ENCODE results near the gene IKZF5.
A peak's percentile ranks its signal among the peaks of the same experiment; 100 is the strongest.

Gene IKZF5

DNA sequence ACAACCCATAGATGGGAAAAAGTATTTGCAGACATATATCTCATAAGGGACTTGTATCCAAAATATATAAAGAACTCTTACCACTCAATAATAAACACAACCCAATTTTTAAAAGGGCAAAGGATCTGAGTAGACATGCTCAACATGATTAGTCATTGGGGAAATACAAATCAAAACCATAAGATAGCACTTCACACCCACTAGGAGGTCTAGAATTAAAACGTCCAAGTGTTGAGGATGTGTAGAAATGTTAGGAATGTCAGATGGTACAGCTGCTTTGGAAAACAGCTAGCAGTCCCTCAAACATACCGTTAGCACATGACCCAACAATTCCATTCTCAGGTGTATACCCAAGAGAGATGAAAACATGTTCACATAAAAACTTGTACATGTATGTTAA, 20.1 kb downstream of the IKZF5 start:
- TF ChIP-seq, protein P1, sequence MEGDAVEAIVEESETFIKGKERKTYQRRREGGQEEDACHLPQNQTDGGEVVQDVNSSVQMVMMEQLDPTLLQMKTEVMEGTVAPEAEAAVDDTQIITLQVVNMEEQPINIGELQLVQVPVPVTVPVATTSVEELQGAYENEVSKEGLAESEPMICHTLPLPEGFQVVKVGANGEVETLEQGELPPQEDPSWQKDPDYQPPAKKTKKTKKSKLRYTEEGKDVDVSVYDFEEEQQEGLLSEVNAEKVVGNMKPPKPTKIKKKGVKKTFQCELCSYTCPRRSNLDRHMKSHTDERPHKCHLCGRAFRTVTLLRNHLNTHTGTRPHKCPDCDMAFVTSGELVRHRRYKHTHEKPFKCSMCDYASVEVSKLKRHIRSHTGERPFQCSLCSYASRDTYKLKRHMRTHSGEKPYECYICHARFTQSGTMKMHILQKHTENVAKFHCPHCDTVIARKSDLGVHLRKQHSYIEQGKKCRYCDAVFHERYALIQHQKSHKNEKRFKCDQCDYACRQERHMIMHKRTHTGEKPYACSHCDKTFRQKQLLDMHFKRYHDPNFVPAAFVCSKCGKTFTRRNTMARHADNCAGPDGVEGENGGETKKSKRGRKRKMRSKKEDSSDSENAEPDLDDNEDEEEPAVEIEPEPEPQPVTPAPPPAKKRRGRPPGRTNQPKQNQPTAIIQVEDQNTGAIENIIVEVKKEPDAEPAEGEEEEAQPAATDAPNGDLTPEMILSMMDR (IDR thresholded peaks at IDR 0.05; ENCODE audit: low read depth, low read length) = no peak
- DNase-seq (ENCODE audit: low read depth in 2 of 2) = no peak
- H3K4me3 ChIP-seq (replicated peaks in 1 of 2; ENCODE audit: low read depth in 2 of 2, low read length in 2 of 2) = no peak overlapping the region

DNA sequence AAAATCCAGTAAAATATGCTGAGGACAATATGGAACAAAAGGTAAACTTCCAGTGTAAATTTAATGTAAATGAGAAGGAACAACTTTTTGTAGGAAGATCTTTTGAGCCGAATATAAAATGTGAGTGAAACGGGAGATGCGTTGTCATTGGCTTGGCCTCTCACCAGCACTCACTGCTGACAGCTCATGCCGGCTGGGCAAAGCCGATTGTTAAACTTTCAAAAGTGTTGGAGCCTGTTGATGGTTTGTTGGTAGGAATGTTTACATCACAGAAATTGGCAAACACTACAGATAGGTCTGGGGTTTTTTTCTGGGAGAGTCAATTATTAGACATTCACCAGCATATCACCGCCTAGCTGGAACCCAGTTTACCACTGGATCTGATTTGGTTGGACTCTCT, 22.3 kb downstream of the IKZF5 start:
- TF ChIP-seq, protein P1 (IDR thresholded peaks at IDR 0.05; ENCODE audit: low read depth, low read length) = no peak
- H3K4me3 ChIP-seq (replicated peaks in 1 of 2; ENCODE audit: low read depth in 2 of 2, low read length in 2 of 2) = no peak overlapping the region
- DNase-seq (ENCODE audit: low read depth in 2 of 2) = no peak

DNA sequence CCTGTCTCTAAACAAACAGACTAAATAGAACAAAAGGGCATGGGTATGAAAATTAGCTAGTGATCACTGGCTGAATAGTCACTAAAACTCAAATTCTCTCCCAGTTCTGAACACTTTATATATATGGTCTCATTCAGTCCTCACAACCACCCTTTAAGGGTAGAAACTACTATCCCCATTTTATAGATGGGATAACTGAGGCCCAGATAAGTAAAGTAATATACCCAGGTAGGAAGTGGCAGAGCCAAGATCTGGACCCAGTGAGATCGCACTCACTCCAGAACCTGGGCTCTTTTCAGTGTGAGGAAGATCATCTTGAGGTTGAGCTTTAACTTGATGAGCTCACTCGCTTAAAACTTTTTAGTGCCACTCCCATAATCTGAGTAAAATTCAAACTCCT, 23.9 kb downstream of the IKZF5 start:
- no peak for DNase-seq (ENCODE audit: low read depth in 2 of 2)
- H3K4me3 ChIP-seq (replicated peaks in 1 of 2; ENCODE audit: low read depth in 2 of 2, low read length in 2 of 2) = no peak overlapping the region
- TF ChIP-seq, protein P1 (IDR thresholded peaks at IDR 0.05; ENCODE audit: low read depth, low read length) = no peak

DNA sequence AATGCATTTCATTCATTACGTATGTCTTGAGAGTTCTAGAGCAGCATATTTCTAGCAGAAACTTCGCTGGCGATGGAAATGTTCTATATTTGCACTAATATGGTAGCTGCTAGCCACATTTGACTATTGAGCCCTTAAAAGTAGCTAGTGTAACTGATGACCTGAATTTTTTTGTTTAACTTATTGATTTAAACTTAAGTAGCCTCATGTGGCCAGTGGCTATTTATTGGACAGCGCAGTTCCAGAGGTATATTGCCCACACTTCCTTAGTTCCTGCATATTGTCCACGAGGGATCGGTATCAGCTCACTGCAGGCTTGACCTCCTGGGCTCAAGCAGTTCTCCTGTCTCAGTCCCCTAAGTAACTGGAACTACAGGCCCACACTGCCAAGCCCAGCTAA, 24.7 kb downstream of the IKZF5 start:
- TF ChIP-seq, protein P1 (IDR thresholded peaks at IDR 0.05; ENCODE audit: low read depth, low read length) = no peak
- no peak for DNase-seq (ENCODE audit: low read depth in 2 of 2)

DNA sequence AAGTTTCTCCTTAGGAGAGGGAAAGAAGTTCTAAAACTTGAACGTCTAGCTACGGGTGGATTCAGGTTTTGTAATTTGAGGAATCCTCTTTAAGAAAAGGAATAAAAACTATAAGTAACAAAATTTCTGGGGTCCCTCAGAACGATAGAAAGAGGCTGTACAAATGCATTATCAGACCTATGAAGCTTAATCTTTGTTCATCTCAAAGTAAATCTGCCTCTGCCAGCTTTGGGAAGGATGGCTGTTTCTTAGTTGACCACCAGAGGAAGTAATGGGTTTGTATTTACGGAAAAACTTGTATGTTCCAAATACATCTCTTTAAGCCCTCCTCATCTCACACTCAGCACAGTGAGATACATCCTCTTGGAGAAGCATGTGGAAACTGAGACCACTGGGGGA, 27.5 kb downstream of the IKZF5 start:
- DNase-seq (ENCODE audit: low read depth in 2 of 2) = peak; percentile 55 to 69
- TF ChIP-seq, protein P1 (IDR thresholded peaks at IDR 0.05; ENCODE audit: low read depth, low read length) = peak; percentile 71
- peak overlapping the region; percentile 79 to 91 for H3K4me3 ChIP-seq (replicated peaks in 1 of 2; ENCODE audit: low read depth in 2 of 2, low read length in 2 of 2)

More for the DNA sequence above, 24.7 kb downstream of the IKZF5 start:
- no peak overlapping the region for H3K4me3 ChIP-seq (replicated peaks in 1 of 2; ENCODE audit: low read depth in 2 of 2, low read length in 2 of 2)

DNA sequence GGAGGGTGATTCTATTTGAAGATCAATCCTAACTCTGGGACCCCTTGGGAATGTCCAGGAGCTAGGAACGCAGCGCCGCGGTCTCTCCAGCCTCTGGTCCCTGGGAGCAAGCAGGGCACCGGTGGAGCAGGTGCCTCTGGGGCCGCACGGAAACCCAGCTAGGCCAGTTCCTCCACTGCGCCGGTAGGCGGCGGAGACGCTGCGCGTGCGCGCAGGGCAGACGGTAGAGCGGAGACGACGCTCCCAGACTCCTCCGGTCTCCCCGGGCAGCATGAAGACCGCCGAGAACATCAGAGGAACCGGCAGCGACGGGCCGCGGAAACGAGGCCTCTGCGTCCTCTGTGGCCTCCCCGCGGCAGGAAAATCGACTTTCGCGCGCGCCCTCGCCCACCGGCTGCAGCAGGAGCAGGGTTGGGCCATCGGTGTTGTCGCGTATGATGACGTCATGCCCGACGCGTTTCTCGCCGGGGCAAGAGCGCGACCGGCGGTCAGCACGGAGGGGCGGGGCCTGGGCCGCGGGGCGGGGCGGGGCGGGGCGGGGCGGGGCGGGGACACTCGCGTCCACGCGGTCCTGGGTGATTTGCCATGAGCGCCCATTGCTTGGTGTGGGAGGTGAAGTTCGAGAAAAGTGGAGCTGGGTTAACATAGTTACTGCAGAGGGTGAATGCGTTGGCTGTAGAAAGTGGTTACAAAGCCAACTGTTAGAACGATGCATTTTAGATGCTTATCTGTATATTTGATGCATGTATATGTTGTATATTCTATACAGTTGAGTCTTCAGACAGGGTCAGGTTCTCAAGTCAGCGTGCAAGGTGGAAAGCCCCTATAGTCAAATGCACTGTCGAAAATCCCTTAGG, 28.2 kb downstream of the IKZF5 start, which contains the start of gene PSTK:
PSTK (plus strand) TSS at position 193 of the 857 bp plus-strand sequence; CDS start at position 272, 79 bp downstream.
- DNase-seq (ENCODE audit: low read depth in 2 of 2) = peak; percentile 94 to 95
- peak within 1 kb of the TSS; percentile 79 to 91 for H3K4me3 ChIP-seq (replicated peaks in 1 of 2; ENCODE audit: low read depth in 2 of 2, low read length in 2 of 2)
- TF ChIP-seq, protein P1 (IDR thresholded peaks at IDR 0.05; ENCODE audit: low read depth, low read length) = peak; percentile 98

All from cardiac fibroblast (primary cell).